Endometrial microvascular endothelial cells (primary cell): Measurements from ENCODE around the gene P2RY6. TPM values are rescaled to one million over a fixed set of nuclear protein-coding genes. Genes with fewer than 3 reads are reported as not detected.

Experiments used
- in situ Hi-C: cut with HindIII; loops from 2 replicates; pipeline ENCODE4 v1.10.0; 2017; ENCODE audit warnings: low sequenced_read_pairs, low pct_unique_long_range_greater_than_20kb; ENCODE audit errors: inconsistent ontology term
- total RNA-seq: library from RNA; depleted of rRNA; stranded (reverse); fragments of >200 nt; gene quantifications from one replicate; pipeline ENCODE4 v1.2.3, GENCODE V29; 2015; ENCODE audit errors: inconsistent ontology term

P2RY6 gene
- total RNA-seq, 1 donor from 2014 or later = not detected

GRCh38 chr11:73343076-73343873 lies 71.1 kb downstream of the P2RY6 start:
- in situ Hi-C loops = no loop called here

DNA sequence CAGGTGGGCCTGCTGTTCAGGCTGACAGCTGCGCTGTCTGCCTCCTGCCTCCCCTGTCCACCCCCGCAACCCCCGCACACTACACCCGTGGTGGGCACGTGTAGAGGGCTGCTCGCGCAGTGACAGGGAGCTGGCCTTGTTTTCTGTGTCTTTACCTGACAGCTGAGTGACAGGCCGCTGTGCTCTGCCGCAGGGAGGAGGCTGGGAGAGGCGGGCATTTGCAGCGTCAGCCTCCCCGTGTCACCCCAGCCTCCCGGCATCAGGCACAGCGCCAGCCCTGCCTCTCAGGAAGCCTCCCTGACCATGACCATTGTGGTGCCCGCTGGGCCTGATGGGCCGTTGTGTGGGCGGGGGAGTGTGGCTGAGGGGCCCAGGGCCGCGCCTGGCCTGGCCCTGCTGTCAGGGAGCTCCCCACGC lies 72.1 kb downstream of the P2RY6 start:
- in situ Hi-C loops = no loop called here

DNA sequence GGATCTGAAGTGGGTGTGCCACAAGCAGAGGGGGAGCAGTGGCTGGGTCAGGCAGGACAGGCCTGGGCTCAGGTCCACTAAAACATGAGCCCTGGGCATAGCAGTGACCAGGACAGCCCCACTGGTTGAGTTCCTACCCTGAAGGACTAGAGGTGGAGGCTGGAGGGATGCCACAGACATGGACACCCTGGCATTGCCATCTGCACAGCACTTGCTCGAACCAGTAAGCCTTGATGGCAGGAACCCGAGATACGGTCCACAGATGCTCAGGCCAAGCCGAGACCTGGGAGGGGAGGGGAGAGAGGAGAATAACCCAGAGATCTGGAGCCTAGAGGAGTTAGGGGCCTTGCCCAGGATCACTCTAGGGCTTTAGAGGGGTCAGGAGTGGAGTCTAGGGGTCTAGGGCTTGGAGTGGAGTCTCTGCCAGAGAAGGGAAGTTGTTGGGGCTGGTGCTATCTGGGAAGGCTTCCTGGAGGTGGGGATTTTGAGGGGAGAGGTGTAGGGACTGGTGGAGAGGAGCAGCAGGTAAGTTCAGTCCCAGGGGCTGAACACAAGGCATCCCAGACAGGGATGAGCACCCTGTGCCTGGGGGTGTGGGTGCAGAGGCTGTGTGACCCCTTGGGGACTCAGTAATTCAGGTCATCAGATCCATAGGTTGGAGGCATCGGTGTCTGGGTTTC lies 73.5 kb downstream of the P2RY6 start:
- in situ Hi-C loops = no loop called here

- in situ Hi-C loops = no loop called here
Measured at GRCh38 chr11:73346186-73346935, 74.2 kb downstream of the P2RY6 start.

DNA sequence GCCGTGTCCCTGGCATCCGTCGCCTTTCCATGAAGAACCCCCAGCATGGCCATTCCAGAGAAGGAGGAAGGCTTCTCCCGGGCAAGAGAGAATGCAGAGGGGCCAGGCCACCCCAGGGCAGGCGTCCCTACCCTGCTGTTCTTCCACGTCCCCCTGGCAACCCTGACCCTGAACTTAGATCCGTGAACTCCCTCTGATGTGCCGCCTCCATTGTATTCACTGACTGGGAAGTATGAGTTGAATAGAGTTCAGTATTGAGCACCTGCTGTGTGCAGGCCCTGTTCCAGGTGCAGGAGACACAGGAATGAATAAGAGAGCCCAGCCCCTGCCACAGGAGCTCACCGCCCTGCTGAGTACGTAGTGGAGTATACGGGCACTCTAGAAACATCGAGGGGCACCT lies 74.9 kb downstream of the P2RY6 start:
- in situ Hi-C loops = no loop called here

Other genes with a start within 250 kb of the P2RY6 start
- gene FCHSD2, start 130.0 kb upstream of the P2RY6 start, total RNA-seq = 15.5 TPM
- 9.0 TPM for gene P2RY2, start 54.1 kb upstream of the P2RY6 start, total RNA-seq
- gene ARHGEF17, start 35.9 kb downstream of the P2RY6 start, total RNA-seq = 11.3 TPM
- 10.8 TPM for gene RELT, start 104.1 kb downstream of the P2RY6 start, total RNA-seq